HG03571 (cell line): Measurements from ENCODE around the gene CHPF.

Experiments used
- ATAC-seq: cut with Tn5 transposase; IDR thresholded peaks from one replicate; pipeline ENCODE4 v1.9.1; 2021; ENCODE audit not compliant: unreplicated experiment

The CHPF gene

DNA sequence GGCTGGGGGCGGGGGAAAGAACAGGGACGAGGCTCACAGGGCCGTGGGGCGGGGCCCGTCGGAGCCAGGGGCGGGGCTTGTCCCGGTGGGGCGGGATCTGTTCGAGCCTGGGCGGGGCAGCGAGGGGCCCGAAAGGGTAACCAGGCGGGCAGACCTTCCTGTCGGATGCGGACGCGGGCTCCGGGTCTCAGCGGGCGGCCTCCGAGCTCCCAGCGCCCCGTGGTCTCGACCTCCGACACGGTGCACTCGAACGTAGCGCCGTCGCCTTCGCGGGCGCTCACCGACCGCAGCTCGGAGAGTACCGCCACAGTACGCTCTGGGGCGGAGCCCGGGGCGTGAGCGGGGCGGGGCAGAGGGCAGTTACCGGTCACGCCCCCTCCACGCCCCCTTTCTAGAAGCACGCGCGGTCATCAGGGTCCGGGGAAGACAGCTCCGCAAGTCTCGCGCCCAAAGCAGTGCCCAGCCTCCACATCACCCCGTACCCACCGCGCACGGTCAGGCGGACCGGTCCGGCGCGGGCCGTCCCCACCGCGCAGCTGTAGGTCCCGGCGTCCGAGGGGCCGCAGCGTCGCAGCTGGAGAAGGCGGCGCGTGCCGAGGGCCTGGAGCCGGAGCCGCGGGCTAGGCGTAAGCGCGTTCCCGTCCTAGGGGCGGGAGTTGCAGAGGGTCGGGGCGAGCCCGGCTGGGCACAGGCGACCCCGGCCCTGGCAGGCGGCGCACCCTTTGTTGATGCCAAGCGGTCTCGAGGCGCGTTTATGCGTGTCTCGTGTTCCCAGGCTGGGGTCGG is 9.0 kb upstream of the CHPF start:
- ATAC-seq: peak; percentile 89

DNA sequence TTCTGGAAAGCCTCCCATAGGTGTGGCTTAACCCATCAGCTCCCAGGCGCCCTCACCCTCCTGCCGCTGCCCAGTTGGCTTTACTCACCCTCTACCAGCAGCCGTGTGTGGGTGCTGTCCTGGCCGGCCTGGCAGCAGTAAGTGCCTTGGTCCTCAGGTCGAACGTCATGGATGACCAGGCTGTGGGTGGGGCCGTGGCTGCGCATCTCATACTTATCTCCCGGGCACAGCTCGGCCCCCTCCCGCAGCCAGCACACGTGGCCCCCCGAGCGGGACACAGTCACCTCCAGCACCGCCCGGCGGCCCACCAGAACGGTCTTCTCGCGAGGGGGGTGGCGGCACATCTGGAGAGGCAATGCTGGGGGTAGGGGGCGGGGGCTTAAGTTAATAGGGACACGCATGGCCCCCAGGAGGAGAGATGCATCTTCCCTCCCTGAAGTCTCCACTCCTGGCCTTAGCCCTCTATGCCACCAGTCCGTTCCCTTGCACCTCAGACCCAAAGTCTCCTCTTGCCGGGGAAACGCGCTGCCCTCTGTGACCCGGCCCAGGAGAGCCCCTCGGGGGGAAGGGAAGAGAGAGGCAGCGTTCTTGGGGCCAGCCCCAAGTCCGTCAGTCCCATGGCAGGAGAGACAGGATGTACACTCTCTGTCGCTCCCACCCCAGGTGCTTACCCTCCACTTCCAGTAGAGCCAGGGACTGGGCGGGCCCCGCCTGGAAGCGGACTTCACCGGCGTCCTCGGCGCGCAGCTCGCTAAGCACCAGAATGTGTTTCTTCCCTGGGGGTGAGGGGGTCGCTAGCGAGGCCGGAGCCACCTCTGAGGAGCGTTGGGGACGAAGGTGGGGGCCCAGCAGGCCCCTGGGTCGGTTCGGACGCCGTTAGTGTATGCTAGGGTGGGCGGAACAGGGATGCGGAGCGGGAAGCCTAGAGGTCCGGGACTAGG is 8.1 kb upstream of the CHPF start:
- ATAC-seq: peak; percentile 18

DNA sequence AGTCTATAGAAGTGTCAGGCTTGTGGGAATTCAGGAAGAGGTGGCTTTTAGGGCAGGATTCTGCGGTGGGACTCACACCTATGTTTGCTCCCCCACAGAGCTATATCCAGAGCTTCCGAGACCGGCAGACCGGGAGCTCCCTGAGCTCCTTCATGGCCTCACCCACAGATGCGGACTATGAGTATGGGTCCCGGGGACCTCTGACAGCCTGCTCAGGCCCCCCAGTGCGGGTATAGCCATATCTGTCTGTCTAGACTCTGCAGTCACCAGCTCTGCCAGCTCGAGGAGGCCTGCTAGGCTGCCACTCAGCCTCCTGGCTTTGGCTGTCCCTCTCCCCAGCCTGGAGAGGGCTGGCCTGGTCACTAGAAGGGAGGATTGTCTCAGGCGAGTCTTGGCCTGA is 6.0 kb upstream of the CHPF start:
- no peak for ATAC-seq

DNA sequence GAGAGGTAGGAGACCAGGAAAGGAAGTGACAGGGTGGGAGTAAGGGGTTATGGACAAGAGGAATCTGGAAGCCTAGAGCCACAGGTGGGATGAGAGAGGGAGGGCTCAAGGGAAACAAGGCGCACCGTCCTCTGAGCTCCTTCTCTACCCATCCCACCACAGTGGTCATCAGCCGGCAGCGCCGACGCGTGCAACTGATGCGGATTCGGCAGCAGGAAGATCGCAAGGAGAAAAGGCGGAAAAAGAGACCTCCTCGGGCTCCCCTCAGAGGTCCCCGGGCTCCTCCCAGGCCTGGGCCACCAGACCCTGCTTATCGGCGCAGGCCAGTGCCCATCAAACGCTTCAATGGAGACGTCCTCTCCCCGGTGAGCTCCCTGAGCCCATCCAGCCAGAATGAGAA is 5.4 kb upstream of the CHPF start:
- ATAC-seq: no peak

DNA sequence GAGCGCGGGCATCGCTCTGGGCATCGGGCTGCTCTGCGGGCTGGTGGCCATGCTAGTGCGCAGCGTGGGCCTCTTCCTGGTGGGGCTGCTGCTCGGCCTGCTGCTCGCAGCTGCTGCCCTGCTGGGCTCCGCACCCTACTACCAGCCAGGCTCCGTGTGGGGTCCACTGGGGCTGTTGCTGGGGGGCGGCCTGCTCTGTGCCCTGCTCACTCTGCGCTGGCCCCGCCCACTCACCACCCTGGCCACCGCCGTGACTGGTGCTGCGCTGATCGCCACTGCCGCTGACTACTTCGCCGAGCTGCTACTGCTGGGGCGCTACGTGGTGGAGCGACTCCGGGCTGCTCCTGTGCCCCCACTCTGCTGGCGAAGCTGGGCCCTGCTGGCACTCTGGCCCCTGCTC is 4.0 kb upstream of the CHPF start:
- no peak for ATAC-seq

DNA sequence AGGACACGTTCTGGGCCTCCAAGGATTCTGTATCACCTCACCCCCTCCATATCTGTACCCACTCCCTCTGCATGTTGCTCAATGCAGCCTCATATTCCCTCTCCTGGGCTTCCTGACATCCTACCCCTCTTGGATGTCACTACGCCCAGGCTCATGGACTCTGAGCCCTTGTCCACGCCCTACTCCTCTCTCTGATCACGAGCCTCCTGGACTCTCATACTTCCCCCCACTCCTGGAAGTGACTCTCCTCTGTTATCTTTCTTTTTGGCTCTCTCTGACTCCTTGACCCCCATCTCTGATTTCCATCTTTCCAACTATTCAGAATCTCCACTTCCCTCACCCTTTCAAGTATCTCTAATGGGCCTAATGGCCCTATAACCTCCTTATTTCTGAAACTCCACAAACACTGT is 2.3 kb upstream of the CHPF start:
- ATAC-seq: no peak

DNA sequence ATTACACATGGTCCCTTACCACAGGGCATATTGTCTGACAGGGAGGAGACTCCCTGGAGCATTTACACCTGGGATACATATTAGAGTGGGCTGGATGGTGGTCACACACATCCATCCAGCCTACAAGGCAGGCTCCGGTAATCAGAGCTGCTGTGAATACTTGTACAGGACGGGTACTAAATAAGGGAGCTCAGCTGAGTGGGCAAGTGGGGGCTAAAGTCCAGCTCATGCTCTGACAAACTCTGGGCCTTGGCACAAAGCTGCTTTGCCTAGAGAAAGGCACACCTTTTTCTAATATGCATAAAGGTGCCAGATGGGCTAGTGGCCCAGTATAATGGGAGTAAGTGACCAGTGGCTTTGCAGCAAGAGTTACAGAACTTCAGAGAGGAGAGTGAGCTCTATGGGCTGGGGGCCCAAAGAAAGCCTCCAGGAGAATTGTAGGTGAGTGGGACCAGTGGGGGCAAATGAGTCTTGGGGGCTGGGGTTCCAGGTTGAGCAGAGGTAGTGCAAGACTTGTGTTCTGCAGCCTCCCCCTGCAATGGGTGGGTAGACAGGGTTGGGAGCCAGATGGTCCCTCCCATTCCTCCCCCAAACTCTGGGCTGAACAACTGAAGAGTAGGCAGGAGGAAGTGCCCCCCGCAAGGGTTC is 1.8 kb upstream of the CHPF start:
- no peak for ATAC-seq

DNA sequence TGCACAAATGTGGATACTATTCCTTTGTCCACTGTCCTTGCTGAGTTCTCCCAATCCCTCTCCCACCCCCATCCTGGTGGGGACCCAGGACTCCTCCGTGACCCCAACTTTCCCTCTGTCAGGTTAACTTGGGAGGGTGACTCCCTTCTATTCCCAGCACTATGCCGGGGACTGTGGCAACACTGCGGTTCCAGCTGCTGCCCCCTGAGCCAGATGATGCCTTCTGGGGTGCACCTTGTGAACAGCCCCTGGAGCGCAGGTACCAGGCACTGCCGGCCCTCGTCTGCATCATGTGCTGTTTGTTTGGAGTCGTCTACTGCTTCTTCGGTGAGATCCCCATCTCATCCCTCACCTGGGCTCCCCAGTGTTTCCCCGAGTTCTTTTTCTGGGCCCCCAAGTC is 958 bp upstream of the CHPF start:
- ATAC-seq: no peak

DNA sequence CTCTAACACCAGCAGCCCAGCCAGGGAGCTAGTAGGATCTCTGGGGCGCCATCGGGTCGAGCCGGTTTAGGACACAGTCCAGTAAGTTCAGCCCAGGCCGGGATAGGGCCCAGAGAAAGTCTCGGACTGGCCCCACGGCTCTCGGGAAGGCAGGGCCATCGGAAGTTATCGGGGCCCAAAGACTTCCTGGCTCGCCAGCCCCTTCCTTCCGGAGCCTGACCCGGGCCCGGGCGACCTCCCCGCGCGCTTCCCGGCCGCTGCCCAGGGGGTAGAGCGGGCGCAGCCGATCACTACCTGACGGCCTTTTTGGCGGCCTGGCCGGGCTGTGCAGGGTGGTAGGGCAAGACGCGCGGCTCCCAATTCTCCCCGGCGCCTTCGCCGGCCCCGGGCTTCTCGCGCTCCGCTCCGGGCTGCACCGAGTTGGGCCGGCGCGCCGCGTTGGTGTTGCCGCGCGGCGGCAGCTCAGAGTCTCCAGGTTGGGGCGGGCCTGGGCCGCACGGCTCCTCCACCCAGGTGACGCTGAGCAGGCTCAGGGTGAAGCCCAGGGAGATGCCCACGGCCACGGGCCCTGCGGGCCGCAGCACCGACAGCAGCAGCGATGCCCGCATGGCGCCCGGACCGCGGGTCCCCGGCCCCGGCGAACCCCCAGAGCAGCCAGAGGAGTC is 546 bp downstream of the CHPF start:
- ATAC-seq: peak; percentile 33

DNA sequence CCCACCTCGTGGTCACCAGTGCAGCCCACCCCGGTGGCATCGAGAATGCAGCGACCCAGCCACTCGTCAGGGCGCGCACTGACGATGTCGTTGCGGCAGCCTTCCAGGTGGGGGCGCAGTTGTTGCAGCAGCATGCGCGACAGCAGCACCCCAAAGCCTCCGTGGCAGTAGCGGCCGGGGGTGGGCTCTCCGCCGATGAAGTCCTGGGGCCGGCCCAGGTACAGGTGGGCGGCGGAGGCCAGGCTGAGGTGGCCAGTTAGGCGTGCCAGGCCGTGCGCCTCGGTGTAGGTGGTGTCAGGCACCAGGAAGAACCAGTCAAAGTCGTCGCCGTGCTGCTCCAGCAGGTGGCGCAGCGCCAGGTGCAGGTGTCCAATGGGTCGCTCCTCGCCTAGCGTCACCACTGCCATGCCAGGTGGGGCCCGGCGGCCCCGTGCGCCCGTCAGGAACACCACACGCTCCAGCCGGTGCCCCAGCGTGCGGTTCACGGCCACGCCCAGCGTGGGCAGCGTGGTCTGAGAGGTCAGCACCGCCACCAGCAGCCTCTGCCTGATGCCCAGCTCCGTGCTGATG is 1.9 kb downstream of the CHPF start:
- ATAC-seq: peak; percentile 47

DNA sequence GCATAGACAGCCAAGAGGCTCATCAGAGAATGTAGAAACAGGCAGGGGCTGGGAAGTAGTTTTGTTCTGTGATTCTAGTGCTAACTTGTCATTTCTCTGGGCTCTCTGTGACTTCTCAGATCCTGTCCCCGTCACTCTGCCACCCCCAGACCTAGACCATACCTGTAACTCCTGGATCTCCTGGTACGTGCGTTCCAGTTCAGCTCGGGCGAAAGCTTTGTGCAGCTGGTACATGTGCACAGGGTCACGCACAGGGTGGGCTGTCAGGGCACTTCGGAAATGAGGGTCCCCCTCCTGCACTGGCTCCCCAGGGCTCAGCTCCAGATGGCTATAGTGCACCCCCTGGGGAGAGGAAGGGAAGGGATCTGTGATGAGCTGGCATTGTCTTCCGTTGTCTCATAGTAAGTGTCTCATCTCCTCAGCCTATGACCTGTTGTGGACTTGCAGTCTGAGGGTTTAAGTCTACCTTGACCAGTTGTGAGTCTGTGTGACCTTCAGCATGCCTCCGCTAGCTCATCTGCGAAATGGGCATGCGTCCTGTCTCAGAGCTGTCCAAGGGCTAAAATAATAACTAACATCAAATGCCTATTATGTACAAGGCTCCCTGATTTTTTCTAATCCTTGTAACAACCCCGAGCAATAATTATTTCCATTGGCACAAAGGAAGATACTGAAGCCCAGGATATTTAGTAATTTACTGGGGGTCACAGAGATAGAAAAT is 2.7 kb downstream of the CHPF start:
- no peak for ATAC-seq

DNA sequence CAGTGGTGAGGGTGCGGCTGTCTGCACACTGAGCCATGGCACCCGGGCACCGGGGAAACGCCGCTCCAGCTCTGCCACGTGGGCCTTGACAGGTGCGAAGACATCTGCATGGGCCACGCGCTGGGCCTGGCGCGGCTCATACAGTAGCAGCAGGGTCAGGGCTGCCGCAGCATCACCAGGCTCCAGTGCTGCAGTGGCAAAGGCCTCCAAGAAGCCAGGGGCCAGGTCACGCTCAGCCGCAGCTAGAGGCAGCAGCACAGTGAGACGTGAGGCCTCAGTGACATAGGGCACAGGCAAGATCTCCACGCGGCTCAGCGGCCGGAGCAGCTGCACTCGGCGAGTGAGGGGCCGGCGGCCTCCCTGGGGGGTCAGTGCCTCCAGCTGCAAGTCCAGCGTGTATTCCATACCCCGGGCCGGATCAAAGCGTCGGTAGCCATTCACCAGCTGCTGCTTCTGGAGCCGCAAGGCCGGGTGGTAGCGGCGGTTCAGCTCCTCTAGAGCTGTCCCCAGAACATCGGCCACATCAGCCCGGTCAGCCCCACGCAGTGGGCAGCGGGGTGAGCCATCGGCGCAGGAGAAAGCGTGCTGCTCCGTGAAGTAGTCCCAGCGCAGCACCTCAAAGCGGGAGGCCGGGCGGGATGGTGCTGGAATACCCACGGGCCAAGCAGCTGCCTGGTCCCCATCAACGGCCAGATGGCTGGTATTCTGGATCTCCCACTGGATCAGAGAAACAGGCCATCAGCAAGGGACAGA is 3.5 kb downstream of the CHPF start:
- ATAC-seq: no peak

DNA sequence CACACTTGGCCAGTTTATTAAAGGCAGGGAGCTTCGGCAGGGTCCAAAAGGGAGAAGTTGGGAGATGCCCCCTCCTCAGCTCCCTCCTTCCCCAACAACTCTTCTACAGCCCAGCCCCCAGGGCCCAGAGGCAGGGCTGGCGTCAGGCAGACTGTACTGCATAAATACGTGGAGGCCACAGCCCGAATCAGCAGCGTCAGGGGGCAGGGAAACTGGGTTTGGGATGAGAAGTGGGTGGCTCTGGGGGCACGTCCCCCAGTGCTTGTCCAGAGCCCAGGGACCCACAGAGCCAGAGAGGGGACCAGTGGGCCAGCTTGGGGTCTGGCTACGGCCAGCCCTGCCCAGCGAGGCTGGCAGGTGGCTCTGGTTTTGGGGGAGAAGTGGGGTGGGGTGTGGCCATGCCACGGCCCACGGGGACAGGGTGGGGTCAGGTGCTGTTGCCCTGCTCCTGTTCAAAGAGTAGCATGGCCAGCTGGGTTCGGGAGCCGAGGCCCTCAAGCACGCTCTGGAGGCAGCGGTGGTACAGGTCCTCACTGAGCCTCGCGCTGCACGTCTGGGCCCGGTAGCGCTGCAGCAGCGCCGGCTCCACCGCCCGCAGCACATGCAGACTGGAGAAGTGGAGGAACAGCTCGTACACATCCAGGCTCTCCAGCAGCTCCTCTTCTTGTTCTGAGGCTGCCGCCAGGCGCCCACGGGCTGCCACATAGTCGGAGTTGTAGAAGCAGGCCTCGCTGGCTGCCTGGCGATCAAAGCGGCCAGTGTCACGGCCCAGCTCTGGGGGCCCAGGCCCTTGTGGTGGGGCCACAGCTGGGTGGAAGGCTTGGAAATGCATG is 4.4 kb downstream of the CHPF start:
- ATAC-seq: no peak

DNA sequence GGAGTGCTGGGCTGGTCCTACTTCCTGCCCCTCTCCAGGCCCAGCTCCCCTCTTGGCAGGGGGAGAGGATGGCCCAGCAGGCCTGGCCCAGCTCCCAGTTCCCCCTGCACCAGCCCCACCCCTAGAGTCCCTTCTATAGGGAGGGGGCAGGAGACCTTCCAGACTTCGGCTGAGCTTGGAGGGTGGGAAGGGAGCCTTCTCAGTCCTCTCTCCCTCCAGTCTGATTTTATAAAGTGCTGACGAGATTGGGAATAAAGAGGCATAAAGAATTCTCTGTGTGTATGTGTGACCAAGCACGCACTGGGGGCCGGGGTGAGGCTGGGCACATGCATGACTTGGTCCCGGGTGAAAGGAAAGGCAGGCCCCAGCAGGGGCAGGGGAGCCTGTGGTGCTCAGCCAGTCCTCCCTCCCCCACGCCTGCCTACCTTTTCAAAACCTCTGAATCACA is 5.1 kb downstream of the CHPF start:
- no peak for ATAC-seq

DNA sequence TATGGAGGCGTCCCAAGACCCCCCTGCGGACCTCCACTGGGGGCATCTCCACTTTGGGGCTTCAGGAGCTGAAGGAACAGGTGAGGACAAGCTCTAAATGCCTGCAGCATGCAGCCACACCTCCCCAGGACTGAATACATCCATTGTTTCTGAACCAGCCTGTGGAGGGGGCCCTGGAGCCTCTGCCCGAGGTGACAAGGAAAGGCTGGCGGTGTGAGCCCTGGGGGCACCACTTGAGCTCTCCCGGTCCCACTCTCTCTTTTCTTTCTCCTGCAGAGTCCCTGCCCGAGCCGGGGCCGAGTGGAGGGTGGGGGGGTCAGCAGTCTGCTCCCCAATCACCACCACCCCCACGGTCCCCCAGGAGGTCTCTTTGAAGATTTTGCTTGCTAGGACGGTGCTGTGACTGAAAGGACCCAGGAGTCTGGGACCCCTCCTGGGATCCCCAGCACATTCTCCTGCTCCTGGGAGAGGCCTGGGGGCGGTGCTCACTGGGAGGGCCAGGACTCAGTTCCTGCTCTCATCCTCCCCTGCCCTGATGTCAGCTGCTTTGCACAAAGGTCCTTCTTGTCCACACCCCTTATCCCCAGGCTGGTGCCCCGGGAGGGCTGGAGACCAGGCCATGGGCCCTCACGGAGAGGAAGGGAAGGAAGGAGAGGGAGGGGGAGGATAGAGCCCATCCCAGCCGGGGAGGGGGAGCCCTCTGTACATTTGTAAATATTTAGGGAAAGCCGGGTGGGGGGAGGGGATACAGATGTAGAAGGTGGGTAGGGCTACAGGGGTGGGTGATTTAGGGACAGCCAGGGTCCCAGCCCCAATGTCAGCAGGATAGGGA is 5.7 kb downstream of the CHPF start:
- ATAC-seq: no peak

DNA sequence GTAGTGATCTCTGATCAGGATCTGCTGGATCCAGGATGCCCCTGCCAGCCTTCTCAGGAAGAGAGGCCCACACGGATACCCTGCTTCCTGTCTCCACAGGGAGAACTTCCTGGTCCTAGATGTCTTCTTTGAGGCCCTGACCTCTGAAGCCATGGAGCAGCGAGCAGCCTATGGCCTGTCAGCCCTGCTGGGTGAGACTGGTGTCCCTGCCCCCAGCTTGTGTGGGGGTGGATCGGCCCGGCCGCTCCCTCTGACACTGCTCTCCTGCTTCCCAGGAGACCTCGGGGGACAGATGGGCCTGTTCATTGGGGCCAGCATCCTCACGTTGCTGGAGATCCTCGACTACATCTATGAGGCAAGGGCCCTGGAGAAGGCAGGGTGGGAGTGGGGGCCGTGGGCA is 6.6 kb downstream of the CHPF start:
- no peak for ATAC-seq

DNA sequence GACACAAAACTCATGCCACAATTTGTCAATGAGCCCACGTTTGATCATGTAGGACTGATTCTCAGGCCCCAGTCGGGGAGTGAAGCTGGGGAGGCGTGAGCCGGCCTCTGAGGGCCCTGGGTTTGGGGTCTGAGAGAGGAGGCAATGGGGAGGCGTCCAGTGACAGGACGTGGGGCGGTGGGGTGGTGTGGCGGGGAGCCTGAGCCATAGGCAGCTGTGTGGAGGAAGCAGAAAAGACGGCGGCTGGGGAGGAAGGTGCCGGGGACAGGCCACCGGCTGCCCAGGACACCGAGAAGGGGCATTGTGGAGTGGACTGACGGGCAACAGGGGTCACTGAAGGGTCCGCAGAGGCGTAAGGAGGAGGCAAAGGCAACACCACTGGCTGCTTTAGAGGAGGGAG is 7.2 kb downstream of the CHPF start:
- ATAC-seq: no peak
